ENCODE data around the gene ARHGAP22. TPM values are rescaled to one million over a fixed set of nuclear protein-coding genes. Genes with fewer than 3 reads are reported as not detected.

ARHGAP22 gene
- total RNA-seq, 1 experiment from 2014 or later = 1.8 TPM

- in situ Hi-C loops (cut with HindIII; ENCODE audit: low pct_unique_long_range_greater_than_20kb, low sequenced_read_pairs) = no loop called here
- Histone ChIP-seq H3K27me3 (ENCODE audit: control insufficient read depth, insufficient read depth, low read length) (peaks cover 2% of the 10 kb centered on the region; the same call in 1 of the 2 replicates), H3K4me1 (ENCODE audit: control insufficient read depth, insufficient read depth, low read length) (no peaks in the 10 kb centered on the region), H3K36me3 (ENCODE audit: control insufficient read depth, insufficient read depth, low read length) (no peaks in the 10 kb centered on the region), H3K9me3 (ENCODE audit: control insufficient read depth, insufficient read depth, low read depth, low read length) (peaks cover 15% of the 10 kb centered on the region; the same call in 1 of the 2 replicates), H3K4me3 (ENCODE audit: low read depth in 2 of 2, low read length in 2 of 2) (no peak overlapping the region), H3K27ac (ENCODE audit: low read length) (no peak overlapping the region)
- BruUV-seq (replicated peaks) = no TSS peak
- POLR2A ChIA-PET = no interaction called here
- CTCF ChIA-PET = no interaction called here
- ATAC-seq (no peak), DNase-seq (ENCODE audit: low read depth, low spot score) (no peak)
- intact Hi-C loops (cut with micrococcal nuclease; ENCODE audit: unreplicated experiment) = no loop called here
- TF ChIP-seq CTCF (IDR thresholded peaks at IDR 0.05) (no peak), SIN3A (IDR thresholded peaks at IDR 0.05; ENCODE audit: borderline replicate concordance, insufficient read depth, low read depth, low read length) (no peak)
These were observed 34.1 kb upstream of the ARHGAP22 start for GRCh38 chr10:48638739-48639527.

- Histone ChIP-seq H3K9me3 (ENCODE audit: control insufficient read depth, insufficient read depth, low read depth, low read length) (peaks cover 15% of the 10 kb centered on the region; the same call in 1 of the 2 replicates), H3K27ac (ENCODE audit: low read length) (no peak overlapping the region), H3K27me3 (ENCODE audit: control insufficient read depth, insufficient read depth, low read length) (peaks cover 3% of the 10 kb centered on the region; the same call in 1 of the 2 replicates), H3K36me3 (ENCODE audit: control insufficient read depth, insufficient read depth, low read length) (no peaks in the 10 kb centered on the region), H3K4me3 (ENCODE audit: low read depth in 2 of 2, low read length in 2 of 2) (no peak overlapping the region), H3K4me1 (ENCODE audit: control insufficient read depth, insufficient read depth, low read length) (no peaks in the 10 kb centered on the region)
- DNase-seq (ENCODE audit: low read depth, low spot score) (no peak), ATAC-seq (no peak)
- intact Hi-C loops (cut with micrococcal nuclease; ENCODE audit: unreplicated experiment) = no loop called here
- in situ Hi-C loops (cut with HindIII; ENCODE audit: low pct_unique_long_range_greater_than_20kb, low sequenced_read_pairs) = no loop called here
- CTCF ChIA-PET = no interaction called here
- no TSS peak for BruUV-seq (replicated peaks)
- POLR2A ChIA-PET = no interaction called here
- TF ChIP-seq POLR2AphosphoS5 (IDR thresholded peaks at IDR 0.05; ENCODE audit: low read depth, low read length) (no peak), REST (IDR thresholded peaks at IDR 0.05; ENCODE audit: insufficient read depth in 1 of 2, low read depth in 2 of 2, low read length in 1 of 2) (no peak), TCF7L2 (IDR thresholded peaks at IDR 0.05; ENCODE audit: low read depth, low read length) (no peak), CTCF (IDR thresholded peaks at IDR 0.05) (no peak), SIN3A (IDR thresholded peaks at IDR 0.05; ENCODE audit: borderline replicate concordance, insufficient read depth, low read depth, low read length) (no peak)
These were observed 33.3 kb upstream of the ARHGAP22 start for GRCh38 chr10:48638158-48638557.
